NCI-H510A (cell line): ENCODE data around the gene FOXF2.

Source experiments
- DNase-seq: peaks from one replicate; lab custom pipeline; 2025; lab: John Stamatoyannopoulos, UW

The FOXF2 gene

GRCh38 chr6:1390946-1391799, 1.8 kb downstream of the FOXF2 start:
- DNase-seq, result no peak

- DNase-seq, result no peak
These were observed 2.5 kb downstream of the FOXF2 start for GRCh38 chr6:1391800-1392309.

DNA sequence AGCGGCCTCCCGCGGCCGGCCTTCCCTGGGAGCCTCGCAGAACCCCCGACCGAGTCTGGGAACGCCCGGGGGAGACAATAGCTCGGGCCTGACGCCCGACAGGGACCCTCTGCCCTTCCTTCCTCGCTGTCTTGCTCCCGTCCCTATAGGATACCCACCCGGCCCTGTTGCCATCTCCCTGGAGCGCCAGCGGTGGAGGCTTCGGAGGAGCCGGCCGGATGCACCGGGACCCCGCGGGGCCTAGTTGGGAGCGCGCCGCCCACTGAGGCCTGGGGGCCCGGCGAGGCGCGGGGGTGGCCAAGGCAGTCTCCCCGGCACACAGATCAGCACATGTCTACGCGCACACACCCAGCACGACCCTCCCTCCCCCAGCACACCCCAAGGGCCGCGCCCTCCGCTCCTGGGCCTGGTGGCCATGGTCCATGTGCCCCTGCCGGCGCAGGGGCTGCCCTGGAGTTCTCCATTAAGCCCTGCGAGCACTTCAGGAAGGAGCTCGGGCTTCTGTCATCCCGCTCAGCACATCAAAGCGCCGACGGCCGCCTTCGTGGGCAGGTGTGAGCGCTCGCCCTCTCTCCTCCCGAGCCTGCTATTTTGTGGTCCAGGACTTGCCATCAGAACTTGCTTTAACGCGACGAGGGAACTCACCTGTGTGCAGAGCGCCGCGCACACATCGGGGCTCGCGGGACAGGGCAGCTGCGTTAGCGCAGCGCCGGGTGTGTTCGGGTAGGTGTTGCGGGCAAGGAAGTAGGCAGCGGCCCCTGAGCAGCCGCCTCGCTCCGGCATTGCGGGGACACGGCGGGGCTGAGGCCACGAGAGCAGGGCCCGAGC, 3.7 kb downstream of the FOXF2 start:
- DNase-seq, result no peak

GRCh38 chr6:1393641-1394283, 4.4 kb downstream of the FOXF2 start:
- DNase-seq, result no peak

GRCh38 chr6:1394514-1395463, 5.4 kb downstream of the FOXF2 start:
- no peak for DNase-seq

DNA sequence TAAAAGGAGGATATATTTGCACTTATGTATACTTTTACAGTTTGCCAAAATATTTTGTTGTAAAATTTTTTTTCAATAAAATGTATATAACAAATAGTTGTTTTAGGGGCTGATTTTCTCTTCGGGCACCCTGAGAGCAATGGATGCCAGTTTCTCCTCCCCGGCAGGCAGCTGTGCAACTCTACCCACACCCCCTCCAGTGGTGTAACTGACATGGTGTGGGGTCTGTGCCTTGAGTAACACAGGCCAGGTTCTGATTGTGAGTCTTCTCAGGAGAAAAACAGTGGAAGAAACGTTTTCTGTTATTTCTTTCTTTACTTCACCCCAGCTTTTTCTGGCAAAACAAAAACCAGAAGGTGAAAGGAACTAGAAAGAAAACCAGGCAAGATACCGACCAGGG, 6.1 kb downstream of the FOXF2 start:
- DNase-seq, result no peak

- DNase-seq, result no peak
These were observed 6.8 kb downstream of the FOXF2 start for GRCh38 chr6:1395941-1396908.

GRCh38 chr6:1396952-1397868, 7.8 kb downstream of the FOXF2 start:
- DNase-seq, result peak; percentile 10

DNA sequence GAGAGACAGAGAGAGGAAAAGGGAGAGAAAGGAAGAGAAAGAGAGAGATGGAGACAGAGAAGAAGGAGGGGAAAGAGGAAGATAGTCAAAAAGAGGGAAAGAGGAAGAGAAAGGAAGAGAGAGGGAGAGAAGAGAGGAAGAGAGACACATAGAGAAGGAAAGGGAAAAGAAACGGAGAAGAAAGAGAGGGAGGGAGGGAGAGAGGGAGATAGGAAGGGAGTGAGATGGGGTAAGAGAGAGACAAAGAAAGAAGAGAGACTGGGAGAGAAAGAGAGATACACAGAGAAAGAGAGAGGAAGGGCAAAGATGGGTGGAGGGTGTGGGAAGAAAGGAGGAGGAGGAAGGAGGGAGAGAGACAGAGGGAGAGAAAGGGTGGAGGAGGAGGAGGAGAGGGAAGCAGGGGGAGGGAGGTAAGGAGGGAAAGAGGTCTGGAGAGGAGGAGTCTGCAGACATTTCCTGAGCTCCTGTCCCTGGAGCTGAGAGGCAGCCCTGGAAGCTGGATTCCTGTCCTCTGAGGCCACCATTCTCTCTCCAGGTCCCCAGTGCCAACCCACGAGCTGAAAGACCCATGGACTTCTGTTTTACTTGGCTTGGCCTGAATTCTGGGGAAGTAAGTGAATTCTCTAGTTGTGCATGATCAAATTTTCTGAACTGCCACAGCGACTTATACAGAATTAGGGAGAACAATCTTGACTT, 9.9 kb downstream of the FOXF2 start:
- DNase-seq, result no peak

GRCh38 chr6:1400126-1400850, 10.9 kb downstream of the FOXF2 start:
- DNase-seq, result no peak

DNA sequence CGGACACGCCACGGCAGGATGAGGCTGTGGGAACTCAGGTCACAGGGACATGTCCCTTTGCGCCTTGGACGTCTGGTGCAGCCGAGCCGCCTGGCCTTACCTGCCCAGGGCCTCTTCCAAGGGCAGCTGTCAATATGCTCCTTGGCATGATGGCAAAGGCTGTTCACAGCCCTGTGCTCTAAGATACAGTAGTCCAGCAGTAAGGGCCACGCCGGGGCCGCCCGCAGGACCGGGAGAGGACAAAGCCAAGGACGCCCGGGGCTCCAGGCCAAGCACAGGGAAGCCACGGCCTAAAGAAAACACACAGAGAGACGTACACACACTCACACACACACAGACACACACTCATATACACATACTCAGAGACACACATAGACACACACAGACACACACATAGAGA, 13.0 kb downstream of the FOXF2 start:
- no peak for DNase-seq

DNA sequence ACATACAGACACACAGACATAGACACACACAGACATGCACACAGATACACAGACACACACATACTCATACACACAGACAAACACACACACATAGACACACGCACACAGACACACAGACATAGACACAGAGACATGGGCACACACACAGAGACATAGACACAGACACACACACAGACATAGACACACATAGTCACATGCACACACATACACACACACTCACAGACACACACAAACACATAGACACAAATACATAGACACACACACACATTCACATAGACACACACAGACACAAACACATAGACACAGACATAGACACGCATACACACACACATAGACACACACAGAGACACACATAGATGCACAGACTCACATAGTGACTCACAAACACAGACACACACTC, 13.5 kb downstream of the FOXF2 start:
- DNase-seq, result no peak

- DNase-seq, result no peak
These were observed 14.7 kb downstream of the FOXF2 start for GRCh38 chr6:1403851-1404712.

DNA sequence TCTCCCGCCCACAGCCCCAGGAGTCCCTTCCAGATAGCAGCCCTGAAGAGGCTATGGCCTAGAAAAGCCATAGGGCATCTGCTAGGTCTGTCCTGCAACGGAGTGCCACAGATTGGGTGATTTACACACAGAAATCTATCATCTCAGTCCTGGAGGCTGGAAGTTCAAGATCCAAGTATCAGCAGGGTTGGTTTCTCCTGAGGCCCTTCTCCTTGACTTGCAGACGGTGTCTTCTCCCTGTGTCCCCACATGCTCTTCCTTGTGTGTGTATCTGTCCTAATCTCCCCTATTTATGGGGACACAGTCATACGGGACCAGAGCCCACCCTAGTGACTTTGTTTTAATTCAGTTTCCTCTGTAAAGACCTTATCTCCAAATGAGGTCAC, 15.3 kb downstream of the FOXF2 start:
- DNase-seq, result no peak

DNA sequence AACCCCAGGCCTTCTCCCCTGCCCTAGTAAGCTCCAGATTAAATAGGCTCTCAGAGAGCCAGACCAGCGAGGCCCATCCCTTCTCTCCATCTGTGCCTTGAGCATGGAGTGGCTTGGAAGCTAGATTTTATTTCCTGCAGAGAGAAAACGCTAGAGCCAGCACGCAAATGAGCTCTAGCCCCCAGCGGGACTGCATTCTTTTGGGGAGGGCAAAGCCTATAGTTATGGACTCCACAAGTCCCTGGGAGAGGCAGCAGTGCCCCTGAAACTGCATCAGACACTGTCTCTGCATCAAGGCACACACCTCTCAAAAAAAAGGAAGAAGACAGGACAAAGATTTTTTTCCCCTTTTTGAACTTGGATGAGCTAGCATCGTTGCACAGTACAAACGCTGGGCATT, 15.8 kb downstream of the FOXF2 start:
- no peak for DNase-seq

GRCh38 chr6:1406306-1407072, 17.1 kb downstream of the FOXF2 start:
- DNase-seq, result no peak
